ENCODE measurements around the gene LAMA2.

GRCh38 chr6:129324345-129324744 lies 441.4 kb downstream of the LAMA2 start:
- TF ChIP-seq REST (IDR thresholded peaks at IDR 0.05; ENCODE audit: insufficient read depth in 1 of 2, low read depth in 2 of 2, low read length in 2 of 2) (no peak), POLR2AphosphoS5 (IDR thresholded peaks at IDR 0.05; ENCODE audit: low read depth, low read length) (no peak), SIN3A (IDR thresholded peaks at IDR 0.05; ENCODE audit: borderline replicate concordance, insufficient read depth, low read length) (no peak), TAF1 (IDR thresholded peaks at IDR 0.05; ENCODE audit: borderline replicate concordance, insufficient read depth, low read length) (no peak)

All from PFSK-1 (cell line).